ENCODE measurements around the gene ODC1. TPM values are rescaled to one million over a fixed set of nuclear protein-coding genes. Genes with fewer than 3 reads are reported as not detected.
A peak's percentile ranks its signal among the peaks of the same experiment; 100 is the strongest.

Gene ODC1
- total RNA-seq, 1 donor from 2014 or later = 16.2 TPM

- DNase-seq (ENCODE audit: low spot score) (no peak), ATAC-seq (no peak)
Measured at GRCh38 chr2:10436583-10437110, 11.5 kb downstream of the ODC1 start.

- DNase-seq (ENCODE audit: low spot score) (no peak), ATAC-seq (no peak)
Measured at GRCh38 chr2:10435820-10436204, 12.3 kb downstream of the ODC1 start.

GRCh38 chr2:10434886-10435819 is 13.0 kb downstream of the ODC1 start:
- peak; percentile 83 for ATAC-seq
- peak; percentile 73 for DNase-seq (ENCODE audit: low spot score)

GRCh38 chr2:10433947-10434885 is 13.9 kb downstream of the ODC1 start:
- ATAC-seq (no peak), DNase-seq (ENCODE audit: low spot score) (peak; percentile 44)

GRCh38 chr2:10433264-10433946 is 14.7 kb downstream of the ODC1 start:
- ATAC-seq = no peak
- DNase-seq (ENCODE audit: low spot score) = no peak

- peak; percentile 15 for ATAC-seq
- no peak for DNase-seq (ENCODE audit: low spot score)
Measured at GRCh38 chr2:10432311-10433181, 15.6 kb downstream of the ODC1 start.

- no peak for DNase-seq (ENCODE audit: low spot score)
- ATAC-seq = no peak
Measured at GRCh38 chr2:10431797-10432196, 16.3 kb downstream of the ODC1 start.

- ATAC-seq (no peak), DNase-seq (ENCODE audit: low spot score) (no peak)
Measured at GRCh38 chr2:10430886-10431622, 17.1 kb downstream of the ODC1 start.

- DNase-seq (ENCODE audit: low spot score) (no peak), ATAC-seq (no peak)
Measured at GRCh38 chr2:10428924-10429323, 19.2 kb downstream of the ODC1 start.

GRCh38 chr2:10428355-10428754 is 19.8 kb downstream of the ODC1 start:
- DNase-seq (ENCODE audit: low spot score) = no peak
- ATAC-seq = no peak

GRCh38 chr2:10427618-10427949 is 20.5 kb downstream of the ODC1 start:
- DNase-seq (ENCODE audit: low spot score) (no peak), ATAC-seq (no peak)

- ATAC-seq (no peak), DNase-seq (ENCODE audit: low spot score) (no peak)
Measured at GRCh38 chr2:10426726-10427617, 21.2 kb downstream of the ODC1 start.

- DNase-seq (ENCODE audit: low spot score) (no peak), ATAC-seq (no peak)
Measured at GRCh38 chr2:10425699-10426098, 22.4 kb downstream of the ODC1 start.

- peak; percentile 11 for ATAC-seq
Measured at GRCh38 chr2:10424916-10425505, 23.1 kb downstream of the ODC1 start.

GRCh38 chr2:10424051-10424450 is 24.1 kb downstream of the ODC1 start:
- no peak for ATAC-seq
- DNase-seq (ENCODE audit: low spot score) = no peak

More at GRCh38 chr2:10424916-10425505, 23.1 kb downstream of the ODC1 start:
- DNase-seq (ENCODE audit: low spot score) = no peak

- no peak for ATAC-seq
- DNase-seq (ENCODE audit: low spot score) = no peak
Measured at GRCh38 chr2:10423400-10423774, 24.7 kb downstream of the ODC1 start.

GRCh38 chr2:10422732-10423399 is 25.3 kb downstream of the ODC1 start:
- ATAC-seq (no peak), DNase-seq (ENCODE audit: low spot score) (no peak)

Measured in left lobe of liver (tissue), 2 donors.